NCI-H2196 treated with DMSO at 0.1 percent for 48 hours (cell line): ENCODE results near the gene TTLL4.

Experiments
- DNase-seq: peaks from one replicate; lab custom pipeline; 2025; ENCODE audit not compliant: unreplicated experiment; lab: John Stamatoyannopoulos, UW

TTLL4 gene, protein sequence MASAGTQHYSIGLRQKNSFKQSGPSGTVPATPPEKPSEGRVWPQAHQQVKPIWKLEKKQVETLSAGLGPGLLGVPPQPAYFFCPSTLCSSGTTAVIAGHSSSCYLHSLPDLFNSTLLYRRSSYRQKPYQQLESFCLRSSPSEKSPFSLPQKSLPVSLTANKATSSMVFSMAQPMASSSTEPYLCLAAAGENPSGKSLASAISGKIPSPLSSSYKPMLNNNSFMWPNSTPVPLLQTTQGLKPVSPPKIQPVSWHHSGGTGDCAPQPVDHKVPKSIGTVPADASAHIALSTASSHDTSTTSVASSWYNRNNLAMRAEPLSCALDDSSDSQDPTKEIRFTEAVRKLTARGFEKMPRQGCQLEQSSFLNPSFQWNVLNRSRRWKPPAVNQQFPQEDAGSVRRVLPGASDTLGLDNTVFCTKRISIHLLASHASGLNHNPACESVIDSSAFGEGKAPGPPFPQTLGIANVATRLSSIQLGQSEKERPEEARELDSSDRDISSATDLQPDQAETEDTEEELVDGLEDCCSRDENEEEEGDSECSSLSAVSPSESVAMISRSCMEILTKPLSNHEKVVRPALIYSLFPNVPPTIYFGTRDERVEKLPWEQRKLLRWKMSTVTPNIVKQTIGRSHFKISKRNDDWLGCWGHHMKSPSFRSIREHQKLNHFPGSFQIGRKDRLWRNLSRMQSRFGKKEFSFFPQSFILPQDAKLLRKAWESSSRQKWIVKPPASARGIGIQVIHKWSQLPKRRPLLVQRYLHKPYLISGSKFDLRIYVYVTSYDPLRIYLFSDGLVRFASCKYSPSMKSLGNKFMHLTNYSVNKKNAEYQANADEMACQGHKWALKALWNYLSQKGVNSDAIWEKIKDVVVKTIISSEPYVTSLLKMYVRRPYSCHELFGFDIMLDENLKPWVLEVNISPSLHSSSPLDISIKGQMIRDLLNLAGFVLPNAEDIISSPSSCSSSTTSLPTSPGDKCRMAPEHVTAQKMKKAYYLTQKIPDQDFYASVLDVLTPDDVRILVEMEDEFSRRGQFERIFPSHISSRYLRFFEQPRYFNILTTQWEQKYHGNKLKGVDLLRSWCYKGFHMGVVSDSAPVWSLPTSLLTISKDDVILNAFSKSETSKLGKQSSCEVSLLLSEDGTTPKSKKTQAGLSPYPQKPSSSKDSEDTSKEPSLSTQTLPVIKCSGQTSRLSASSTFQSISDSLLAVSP

DNA sequence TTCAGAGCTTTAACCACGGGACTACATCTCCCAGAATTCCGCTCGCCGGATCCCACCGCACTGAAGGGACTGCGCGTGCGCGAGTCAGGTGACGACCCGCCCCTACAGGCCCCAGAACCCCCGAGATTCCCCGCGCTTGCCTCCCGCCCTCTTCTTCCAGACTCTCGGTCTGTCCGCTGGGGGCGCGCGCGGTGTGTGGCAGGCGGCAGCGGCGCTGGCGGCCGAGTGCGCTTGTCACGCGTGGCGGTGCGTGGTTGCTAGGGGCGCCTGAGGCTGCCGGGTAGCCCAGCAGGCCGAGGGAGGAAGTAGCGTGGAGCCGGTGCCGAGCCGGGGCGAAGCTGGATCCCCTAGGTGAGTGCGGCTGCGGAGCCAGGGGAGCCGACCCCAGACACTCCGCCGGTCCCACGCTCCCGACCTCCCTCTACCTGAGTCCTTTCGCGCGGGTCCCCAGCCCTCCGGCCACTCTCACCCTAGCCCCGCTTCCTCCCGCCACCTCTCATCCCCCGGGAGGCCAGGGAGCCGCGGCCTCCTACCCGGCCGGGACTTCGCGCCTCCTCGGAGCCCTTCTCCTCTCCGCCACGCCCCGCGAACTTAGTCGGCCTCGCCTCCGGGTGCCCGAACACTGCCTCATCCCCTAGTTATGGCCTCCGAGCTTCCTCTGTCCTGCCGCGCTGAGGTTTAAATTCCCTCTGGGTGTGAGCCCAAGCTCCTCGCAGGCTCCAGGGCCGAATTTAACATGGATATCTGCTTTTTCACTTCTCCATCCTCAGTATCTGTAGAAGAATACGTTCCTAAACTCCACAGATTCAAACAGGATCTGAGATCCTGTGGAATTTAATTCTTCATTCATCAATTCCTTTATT lies at the start of gene TTLL4:
TTLL4 (plus strand) TSS at position 149 of the 863 bp plus-strand sequence. CDS start 26,842 bp downstream, outside the sequence.
- peak; percentile 90 for DNase-seq

- DNase-seq = no peak
Observed at GRCh38 chr2:218662377-218662776, 48.3 kb upstream of the TTLL4 start.

DNA sequence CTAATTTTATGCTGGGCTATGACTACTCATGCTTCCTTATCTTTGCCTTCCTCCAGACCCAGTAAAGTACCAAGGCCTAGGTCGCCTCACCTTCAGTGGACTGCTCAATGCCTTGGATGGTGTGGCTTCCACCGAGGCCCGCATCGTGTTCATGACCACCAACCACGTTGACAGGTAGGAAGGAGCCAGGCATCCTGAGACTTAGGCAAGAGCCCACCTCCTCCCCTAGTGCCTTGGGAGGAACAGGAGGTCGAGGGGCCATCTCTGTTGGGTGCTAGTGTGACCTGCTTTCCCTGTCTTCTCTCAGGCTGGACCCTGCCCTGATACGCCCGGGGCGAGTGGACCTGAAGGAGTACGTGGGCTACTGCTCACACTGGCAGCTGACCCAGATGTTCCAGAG lies 47.8 kb upstream of the TTLL4 start:
- DNase-seq = no peak

- DNase-seq = no peak
Observed at GRCh38 chr2:218663901-218664300, 46.7 kb upstream of the TTLL4 start.

DNA sequence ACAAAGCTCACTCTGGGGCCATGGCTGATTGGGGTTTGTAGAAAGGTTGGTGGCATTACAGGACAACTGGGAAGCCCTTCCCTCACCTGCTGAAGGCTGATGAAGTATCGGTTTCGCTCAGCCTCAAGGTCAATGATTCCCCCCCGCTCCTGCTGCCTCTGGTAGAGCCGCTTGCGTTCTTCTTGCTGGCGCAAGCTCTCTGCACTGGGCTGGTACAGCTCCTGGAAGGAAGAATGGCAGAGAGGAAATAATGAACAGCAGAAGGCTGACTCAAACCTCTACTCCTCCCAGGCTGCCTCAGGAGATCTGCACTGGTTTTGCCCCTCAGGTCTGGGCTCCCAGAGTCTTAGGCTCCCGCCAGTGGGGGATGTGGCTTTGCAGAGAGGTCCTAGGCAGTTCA lies 46.0 kb upstream of the TTLL4 start:
- DNase-seq = no peak

GRCh38 chr2:218671097-218671653 lies 39.5 kb upstream of the TTLL4 start:
- no peak for DNase-seq

DNA sequence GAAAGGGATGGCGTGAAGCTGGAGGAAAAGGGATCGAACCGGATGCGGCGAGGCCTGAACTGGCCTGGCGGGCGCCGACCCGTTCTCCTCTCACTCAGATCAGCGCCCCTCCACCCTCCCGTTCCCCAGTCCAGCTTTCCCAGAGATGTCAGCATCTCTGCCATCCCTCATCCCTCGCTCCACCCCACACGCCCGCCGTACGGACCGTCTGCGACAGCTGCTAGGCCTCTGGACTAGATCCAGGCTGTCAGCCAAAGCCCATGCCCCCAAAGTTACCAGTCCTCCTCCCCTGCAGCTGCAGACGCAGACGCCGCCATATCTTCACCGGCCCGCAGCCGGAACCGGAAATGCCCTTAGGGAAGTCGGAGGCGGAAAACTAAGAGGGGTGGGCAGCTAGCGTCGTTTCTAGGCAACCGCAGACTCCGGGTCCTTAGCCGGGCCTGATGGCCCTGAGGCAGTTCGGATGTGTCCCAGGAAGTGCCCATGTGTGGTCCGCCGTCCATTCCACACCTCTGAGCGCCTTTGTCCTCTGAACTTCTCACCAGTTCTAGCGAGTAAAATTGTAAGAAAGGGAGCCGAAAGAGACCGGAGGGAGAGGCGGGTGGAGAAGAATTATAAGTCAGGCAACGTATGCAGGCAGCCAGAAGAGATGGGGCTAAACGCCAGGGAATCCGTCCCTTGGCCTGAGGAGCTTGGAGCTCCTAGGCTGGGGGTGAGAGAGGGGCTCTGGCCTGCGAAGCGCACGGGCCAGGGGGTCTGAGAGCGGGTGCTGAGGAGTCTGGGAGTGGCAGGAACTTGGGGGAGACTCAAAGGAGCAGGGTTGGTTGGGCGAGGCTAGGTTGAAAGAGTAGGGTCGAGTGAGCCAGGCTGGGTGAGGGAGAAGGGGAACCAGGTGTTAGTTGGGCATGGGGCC lies 38.7 kb upstream of the TTLL4 start, which contains the start of the genes RNF25 and STK36:
RNF25 (minus strand) TSS at position 349 of the 913 bp plus-strand sequence; CDS start at position 317, 32 bp downstream.
STK36 (plus strand) TSS at position 433 of the 913 bp plus-strand sequence. CDS start 744 bp downstream, outside the sequence.
- DNase-seq = peak; percentile 86

DNA sequence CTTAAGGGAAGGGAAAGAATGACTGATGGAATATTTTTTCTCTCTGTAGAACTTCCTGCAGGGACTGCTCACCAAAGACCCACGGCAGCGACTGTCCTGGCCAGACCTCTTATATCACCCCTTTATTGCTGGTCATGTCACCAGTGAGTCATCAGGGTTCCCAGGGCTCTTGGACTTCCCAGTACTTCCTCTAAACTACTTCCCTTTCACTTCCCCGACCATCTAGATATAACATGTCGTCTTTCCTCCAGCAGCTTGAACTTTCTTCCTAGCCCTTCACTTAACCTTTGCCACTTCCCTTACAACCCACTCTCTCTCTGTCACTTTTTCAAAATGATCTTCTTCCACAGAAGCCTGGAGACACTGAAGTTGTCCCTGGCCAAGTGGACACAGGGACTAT lies 31.5 kb upstream of the TTLL4 start:
- DNase-seq = no peak

DNA sequence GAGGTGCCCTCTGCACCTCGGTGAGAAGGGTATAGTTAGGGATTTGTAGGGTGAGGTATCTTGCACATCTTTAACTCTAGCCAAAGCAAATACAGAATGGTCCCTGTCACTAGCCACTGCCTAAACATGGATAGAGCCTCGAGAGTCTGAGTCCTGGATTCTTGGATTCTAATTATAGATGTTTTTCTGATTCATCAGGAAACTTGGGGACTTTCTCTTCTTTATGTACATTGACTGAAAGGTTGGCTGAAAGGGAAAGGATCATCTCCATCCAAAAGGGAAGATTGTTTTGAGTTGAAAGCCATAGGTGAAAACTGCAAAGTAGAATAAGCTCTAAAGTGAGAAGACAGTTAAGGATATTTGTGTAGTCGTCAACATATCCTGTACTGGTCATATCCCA lies 30.6 kb upstream of the TTLL4 start:
- no peak for DNase-seq

- DNase-seq = peak; percentile 58
Observed at GRCh38 chr2:218687400-218688060, 23.1 kb upstream of the TTLL4 start.

- no peak for DNase-seq
Observed at GRCh38 chr2:218691234-218691633, 19.4 kb upstream of the TTLL4 start.

GRCh38 chr2:218694405-218695145 lies 16.1 kb upstream of the TTLL4 start:
- no peak for DNase-seq

DNA sequence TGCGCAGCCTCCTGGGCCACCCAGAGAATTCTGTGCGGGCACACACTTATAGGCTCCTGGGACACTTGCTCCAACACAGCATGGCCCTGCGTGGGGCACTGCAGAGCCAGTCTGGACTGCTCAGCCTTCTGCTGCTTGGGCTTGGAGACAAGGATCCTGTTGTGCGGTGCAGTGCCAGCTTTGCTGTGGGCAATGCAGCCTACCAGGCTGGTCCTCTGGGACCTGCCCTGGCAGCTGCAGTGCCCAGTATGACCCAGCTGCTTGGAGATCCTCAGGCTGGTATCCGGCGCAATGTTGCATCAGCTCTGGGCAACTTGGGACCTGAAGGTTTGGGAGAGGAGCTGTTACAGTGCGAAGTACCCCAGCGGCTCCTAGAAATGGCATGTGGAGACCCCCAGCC lies 11.8 kb upstream of the TTLL4 start:
- DNase-seq = no peak

GRCh38 chr2:218701806-218702205 lies 8.8 kb upstream of the TTLL4 start:
- no peak for DNase-seq

- DNase-seq = no peak
Observed at GRCh38 chr2:218703341-218703740, 7.3 kb upstream of the TTLL4 start.

DNA sequence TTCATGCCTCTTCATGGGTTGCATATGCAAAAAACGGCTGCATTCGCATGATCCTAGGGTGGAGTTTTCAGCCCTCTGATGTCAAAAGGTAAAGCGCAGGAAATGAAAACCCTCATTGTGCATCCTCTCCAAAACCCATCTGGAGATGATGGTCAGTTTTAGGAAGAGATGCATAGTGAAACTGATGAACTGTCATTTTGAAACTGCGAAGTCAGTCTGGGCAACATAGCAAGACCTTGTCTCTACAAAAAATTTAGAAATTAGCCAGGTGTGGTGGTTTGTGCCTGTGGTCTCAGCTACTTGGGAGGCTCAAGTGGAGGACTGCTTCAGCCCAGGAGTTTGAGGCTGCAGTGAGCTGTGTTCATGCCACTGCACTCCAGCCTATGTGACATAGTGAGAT lies 2.5 kb upstream of the TTLL4 start:
- DNase-seq = no peak

DNA sequence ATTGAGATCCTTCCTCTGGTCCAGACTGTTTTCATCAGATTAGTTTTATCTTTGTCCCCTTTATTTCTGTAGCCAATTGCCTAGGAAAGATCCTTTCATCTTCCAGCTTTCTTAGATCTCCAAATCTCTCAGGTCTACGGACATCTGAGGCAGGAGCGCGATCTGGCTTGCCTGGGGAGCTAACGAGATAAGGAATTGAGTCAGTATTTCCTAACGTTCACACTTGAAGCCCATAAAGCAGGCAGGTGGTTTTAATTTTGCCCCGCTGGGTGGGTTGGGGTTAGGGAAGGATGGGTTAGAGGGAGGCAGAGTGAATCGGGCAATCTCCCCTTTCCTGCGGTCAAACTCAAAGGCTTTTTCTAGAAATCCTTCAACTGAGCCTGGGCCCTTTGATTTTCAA lies 727 bp upstream of the TTLL4 start:
- no peak for DNase-seq

DNA sequence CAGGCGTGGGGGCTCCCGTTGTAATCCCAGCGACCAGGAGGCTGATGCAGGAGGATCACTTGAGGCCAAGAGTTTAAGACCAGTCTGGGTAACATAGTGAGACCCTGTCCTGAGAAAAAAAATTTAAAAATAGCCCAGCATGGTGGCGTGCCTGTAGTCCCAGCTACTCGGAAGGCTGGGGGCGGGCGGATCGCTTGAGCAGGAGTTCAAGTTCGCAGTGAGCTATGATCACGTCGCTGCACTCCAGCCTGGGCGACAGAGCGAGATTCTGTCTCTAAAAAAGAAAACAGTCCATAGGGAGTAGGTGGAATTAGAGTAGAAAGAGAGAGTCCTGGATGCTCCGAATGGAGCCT lies 325 bp upstream of the TTLL4 start:
- DNase-seq = no peak
